ENCODE measurements around the gene ROCK2. TPM values are rescaled to one million over a fixed set of nuclear protein-coding genes. Genes with fewer than 3 reads are reported as not detected.

The ROCK2 gene
- polyA plus RNA-seq, 1 of the 3 experiments (the other 2 are of a cell fraction), result 4.2 TPM

DNA sequence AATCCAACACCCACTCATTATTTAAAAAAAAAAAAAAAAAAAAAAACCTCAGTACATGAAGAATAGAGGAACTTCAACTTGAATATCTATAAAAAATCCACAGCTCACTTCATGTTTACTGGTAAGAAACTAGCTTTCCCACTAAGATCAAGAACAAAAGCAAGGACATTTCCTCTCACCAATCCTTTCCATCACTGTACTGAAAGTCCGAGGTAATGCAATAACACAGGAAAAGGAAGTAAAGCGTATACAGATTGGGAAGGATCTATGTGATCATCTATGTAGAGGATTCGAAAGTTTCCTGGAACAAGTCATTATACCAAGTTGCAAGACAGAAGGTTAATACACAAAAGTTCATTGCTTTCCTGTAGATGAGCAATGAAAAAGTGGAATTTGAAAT is 63.2 kb downstream of the ROCK2 start:
- no peak overlapping the region for H3K9ac ChIP-seq
- H4K20me1 ChIP-seq (ENCODE audit: insufficient read depth), result peaks cover 10% of the 10 kb centered on the region; the same call in 1 of the 2 replicates
- no peaks in the 10 kb centered on the region for H3K9me2 ChIP-seq
- no peak overlapping the region for H3K27ac ChIP-seq (ENCODE audit: low read depth in 2 of 2, low read length in 1 of 2)
- H3K4me2 ChIP-seq, result no peak overlapping the region
- H3F3A ChIP-seq (replicated peaks; ENCODE audit: insufficient read depth), result peaks cover 9% of the 10 kb centered on the region
- 95% methylated on average over 3 of the region's 3 CpGs for WGBS (ENCODE audit: low lambda C conversion rate)
- TF ChIP-seq POLR2AphosphoS5 (IDR thresholded peaks at IDR 0.05; ENCODE audit: low read depth, low read length), result no peak
- no peak for TF ChIP-seq RAD21 (IDR thresholded peaks at IDR 0.05; ENCODE audit: low read length)
- TF ChIP-seq, protein P1, sequence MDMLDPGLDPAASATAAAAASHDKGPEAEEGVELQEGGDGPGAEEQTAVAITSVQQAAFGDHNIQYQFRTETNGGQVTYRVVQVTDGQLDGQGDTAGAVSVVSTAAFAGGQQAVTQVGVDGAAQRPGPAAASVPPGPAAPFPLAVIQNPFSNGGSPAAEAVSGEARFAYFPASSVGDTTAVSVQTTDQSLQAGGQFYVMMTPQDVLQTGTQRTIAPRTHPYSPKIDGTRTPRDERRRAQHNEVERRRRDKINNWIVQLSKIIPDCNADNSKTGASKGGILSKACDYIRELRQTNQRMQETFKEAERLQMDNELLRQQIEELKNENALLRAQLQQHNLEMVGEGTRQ (IDR thresholded peaks at IDR 0.05; ENCODE audit: borderline replicate concordance, low read depth, low read length), result no peak
- TF ChIP-seq, protein P2, sequence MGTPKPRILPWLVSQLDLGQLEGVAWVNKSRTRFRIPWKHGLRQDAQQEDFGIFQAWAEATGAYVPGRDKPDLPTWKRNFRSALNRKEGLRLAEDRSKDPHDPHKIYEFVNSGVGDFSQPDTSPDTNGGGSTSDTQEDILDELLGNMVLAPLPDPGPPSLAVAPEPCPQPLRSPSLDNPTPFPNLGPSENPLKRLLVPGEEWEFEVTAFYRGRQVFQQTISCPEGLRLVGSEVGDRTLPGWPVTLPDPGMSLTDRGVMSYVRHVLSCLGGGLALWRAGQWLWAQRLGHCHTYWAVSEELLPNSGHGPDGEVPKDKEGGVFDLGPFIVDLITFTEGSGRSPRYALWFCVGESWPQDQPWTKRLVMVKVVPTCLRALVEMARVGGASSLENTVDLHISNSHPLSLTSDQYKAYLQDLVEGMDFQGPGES (IDR thresholded peaks at IDR 0.05; ENCODE audit: low read depth, low read length), result no peak
- no peak for TF ChIP-seq ELF1 (IDR thresholded peaks at IDR 0.05)
- TF ChIP-seq, protein P3, sequence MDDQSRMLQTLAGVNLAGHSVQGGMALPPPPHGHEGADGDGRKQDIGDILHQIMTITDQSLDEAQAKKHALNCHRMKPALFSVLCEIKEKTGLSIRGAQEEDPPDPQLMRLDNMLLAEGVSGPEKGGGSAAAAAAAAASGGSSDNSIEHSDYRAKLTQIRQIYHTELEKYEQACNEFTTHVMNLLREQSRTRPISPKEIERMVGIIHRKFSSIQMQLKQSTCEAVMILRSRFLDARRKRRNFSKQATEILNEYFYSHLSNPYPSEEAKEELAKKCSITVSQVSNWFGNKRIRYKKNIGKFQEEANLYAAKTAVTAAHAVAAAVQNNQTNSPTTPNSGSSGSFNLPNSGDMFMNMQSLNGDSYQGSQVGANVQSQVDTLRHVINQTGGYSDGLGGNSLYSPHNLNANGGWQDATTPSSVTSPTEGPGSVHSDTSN (IDR thresholded peaks at IDR 0.05), result no peak
- no peak for TF ChIP-seq SIN3A (IDR thresholded peaks at IDR 0.05; ENCODE audit: borderline replicate concordance, low read depth, low read length)
- H3K9me3 ChIP-seq, result peaks cover 6% of the 10 kb centered on the region; the same call in 1 of the 2 replicates
- no peak overlapping the region for H3K4me3 ChIP-seq (ENCODE audit: low read depth in 2 of 2, low read length in 1 of 2)
- ChIA-PET POLR2A (no interaction called here), CTCF (no interaction called here)
- no peaks in the 10 kb centered on the region for H3K27me3 ChIP-seq (ENCODE audit: insufficient read depth)
- H3K36me3 ChIP-seq (replicated peaks in 1 of 2; ENCODE audit: control insufficient read depth in 1 of 2, insufficient read depth in 2 of 2, low read length in 1 of 2), result peaks cover 21 to 65% of the 10 kb centered on the region in 2 experiments
- DNase-seq, result no peak
- H2AFZ ChIP-seq (ENCODE audit: low read depth), result no peak overlapping the region
- no peaks in the 10 kb centered on the region for H3K4me1 ChIP-seq (ENCODE audit: control insufficient read depth in 1 of 2, insufficient read depth in 2 of 2, low read depth in 1 of 2, low read length in 1 of 2)
- H3K79me2 ChIP-seq (ENCODE audit: insufficient read depth), result peaks cover 88% of the 10 kb centered on the region

DNA sequence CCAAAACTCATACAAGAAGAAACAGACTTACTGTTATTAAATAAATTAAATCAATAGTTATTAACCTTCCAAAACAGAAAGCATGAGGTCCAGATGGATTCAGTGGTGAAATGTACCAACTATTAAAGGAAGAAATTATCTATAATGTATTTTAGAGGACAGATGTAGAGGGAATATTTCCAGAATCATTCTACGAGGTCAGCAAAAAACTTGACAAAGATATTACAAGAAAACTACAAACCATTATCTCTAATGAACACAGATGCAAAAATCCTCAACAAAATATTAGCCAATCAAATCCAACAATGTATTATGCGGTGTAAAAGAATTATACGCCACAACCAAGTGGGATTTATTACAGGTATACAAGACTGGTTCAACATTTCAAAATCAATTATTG is 63.7 kb downstream of the ROCK2 start:
- Histone ChIP-seq H3K79me2 (ENCODE audit: insufficient read depth) (peaks cover 91% of the 10 kb centered on the region), H4K20me1 (ENCODE audit: insufficient read depth) (peaks cover 10% of the 10 kb centered on the region; the same call in 1 of the 2 replicates), H3F3A (replicated peaks; ENCODE audit: insufficient read depth) (peaks cover 12% of the 10 kb centered on the region), H3K27ac (ENCODE audit: low read depth in 2 of 2, low read length in 1 of 2) (no peak overlapping the region), H2AFZ (ENCODE audit: low read depth) (no peak overlapping the region), H3K4me3 (ENCODE audit: low read depth in 2 of 2, low read length in 1 of 2) (no peak overlapping the region), H3K36me3 (replicated peaks in 1 of 2; ENCODE audit: control insufficient read depth in 1 of 2, insufficient read depth in 2 of 2, low read length in 1 of 2) (peaks cover 19 to 63% of the 10 kb centered on the region in 2 experiments), H3K9me2 (no peaks in the 10 kb centered on the region), H3K27me3 (ENCODE audit: insufficient read depth) (no peaks in the 10 kb centered on the region), H3K4me1 (ENCODE audit: control insufficient read depth in 1 of 2, insufficient read depth in 2 of 2, low read depth in 1 of 2, low read length in 1 of 2) (no peaks in the 10 kb centered on the region), H3K4me2 (no peak overlapping the region), H3K9ac (no peak overlapping the region), H3K9me3 (peaks cover 6% of the 10 kb centered on the region; the same call in 1 of the 2 replicates)
- no peak for DNase-seq
- ChIA-PET POLR2A (no interaction called here), CTCF (no interaction called here)
- TF ChIP-seq, protein P4, sequence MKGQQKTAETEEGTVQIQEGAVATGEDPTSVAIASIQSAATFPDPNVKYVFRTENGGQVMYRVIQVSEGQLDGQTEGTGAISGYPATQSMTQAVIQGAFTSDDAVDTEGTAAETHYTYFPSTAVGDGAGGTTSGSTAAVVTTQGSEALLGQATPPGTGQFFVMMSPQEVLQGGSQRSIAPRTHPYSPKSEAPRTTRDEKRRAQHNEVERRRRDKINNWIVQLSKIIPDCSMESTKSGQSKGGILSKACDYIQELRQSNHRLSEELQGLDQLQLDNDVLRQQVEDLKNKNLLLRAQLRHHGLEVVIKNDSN (IDR thresholded peaks at IDR 0.05; ENCODE audit: borderline replicate concordance, low read depth), result no peak
- no peak for TF ChIP-seq CHD2 (IDR thresholded peaks at IDR 0.05; ENCODE audit: low read length, partially characterized antibody)
- 94% methylated on average over 3 of the region's 3 CpGs for WGBS (ENCODE audit: low lambda C conversion rate)

All from SK-N-SH (cell line).